OCI-LY7 (cell line): ENCODE measurements around the gene COL15A1.

Experiments used
- EZH2phosphoT487 ChIP-seq: fragments of 200-600 bp; sonication (generic); IDR thresholded peaks from 2 replicates; pipeline ENCODE4 v1.6.1; 2018; ENCODE audit warnings: low read depth, borderline replicate concordance, mild to moderate bottlenecking, mixed run types, antibody characterized with exemption, low read length, moderate library complexity, mixed read lengths
- TF ChIP-seq, protein P1 (sequence below): fragments of 200-600 bp; sonication (generic); conservative IDR thresholded peaks from 2 replicates; pipeline ENCODE4 v1.5.1; 2014; ENCODE audit warnings: mild to moderate bottlenecking, antibody characterized with exemption, low read length, moderate library complexity, mixed read lengths

DNA sequence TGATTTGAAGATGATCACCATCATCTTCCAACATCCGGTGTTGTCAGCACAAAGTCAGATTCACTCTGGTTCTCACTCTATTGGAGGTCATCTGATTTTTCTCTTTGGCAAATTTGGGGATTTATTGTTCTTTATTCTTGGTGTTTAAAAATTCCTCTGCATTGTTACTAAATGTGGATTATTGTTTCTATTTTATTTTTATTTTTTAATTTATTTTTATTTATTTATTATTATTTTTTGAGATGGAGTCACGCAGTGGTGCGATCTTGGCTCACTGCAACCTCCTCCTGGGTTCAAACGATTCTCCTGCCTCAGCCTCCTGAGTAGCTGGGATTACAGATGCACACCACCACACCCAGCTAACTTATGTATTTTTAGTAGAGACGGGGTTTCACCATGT lies 88.3 kb downstream of the COL15A1 start:
- TF ChIP-seq, protein P1, sequence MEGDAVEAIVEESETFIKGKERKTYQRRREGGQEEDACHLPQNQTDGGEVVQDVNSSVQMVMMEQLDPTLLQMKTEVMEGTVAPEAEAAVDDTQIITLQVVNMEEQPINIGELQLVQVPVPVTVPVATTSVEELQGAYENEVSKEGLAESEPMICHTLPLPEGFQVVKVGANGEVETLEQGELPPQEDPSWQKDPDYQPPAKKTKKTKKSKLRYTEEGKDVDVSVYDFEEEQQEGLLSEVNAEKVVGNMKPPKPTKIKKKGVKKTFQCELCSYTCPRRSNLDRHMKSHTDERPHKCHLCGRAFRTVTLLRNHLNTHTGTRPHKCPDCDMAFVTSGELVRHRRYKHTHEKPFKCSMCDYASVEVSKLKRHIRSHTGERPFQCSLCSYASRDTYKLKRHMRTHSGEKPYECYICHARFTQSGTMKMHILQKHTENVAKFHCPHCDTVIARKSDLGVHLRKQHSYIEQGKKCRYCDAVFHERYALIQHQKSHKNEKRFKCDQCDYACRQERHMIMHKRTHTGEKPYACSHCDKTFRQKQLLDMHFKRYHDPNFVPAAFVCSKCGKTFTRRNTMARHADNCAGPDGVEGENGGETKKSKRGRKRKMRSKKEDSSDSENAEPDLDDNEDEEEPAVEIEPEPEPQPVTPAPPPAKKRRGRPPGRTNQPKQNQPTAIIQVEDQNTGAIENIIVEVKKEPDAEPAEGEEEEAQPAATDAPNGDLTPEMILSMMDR: no peak
- TF ChIP-seq EZH2phosphoT487: no peak
